Endothelial cell of umbilical vein (primary cell): ENCODE data around the gene SYNGAP1. TPM values are rescaled to one million over a fixed set of nuclear protein-coding genes. Genes with fewer than 3 reads are reported as not detected.

Source experiments
- BruUV-seq: library from RNA; stranded (reverse); fragments of 400-500 nt; replicated peaks from 2 replicates; lab custom pipeline; 2021; lab: Mats Ljungman, UMichigan
- CTCF ChIA-PET: fragments of 300-600, 350-600 bp; sonication (Branson Sonifier 250); formaldehyde crosslinking; loops from one replicate; lab custom pipeline; 2021; ENCODE audit warnings: antibody characterized with exemption, inconsistent platforms; lab: Charles Lee
- POLR2A ChIA-PET: fragments of 300-600, 350-600 bp; sonication (Branson Sonifier 250); formaldehyde crosslinking; loops from one replicate; lab custom pipeline; 2021; ENCODE audit warnings: antibody characterized with exemption, inconsistent platforms; lab: Charles Lee
- DNase-seq: peaks from one replicate; pipeline ENCODE4 v3.0.0-alpha.2; 2011; ENCODE audit warnings: low read depth, low spot score
- FAIRE-seq: peaks from 2 replicates; lab custom pipeline; 2011; peaks lifted over from hg19 to GRCh38; lab: Jason Lieb, UNC
- H2AFZ ChIP-seq: 2 replicates; pipeline ENCODE4 v1.6.0; 2012; ENCODE audit warnings: low read depth, low read length, control low read depth, inconsistent platforms
- H3K27ac ChIP-seq: 2 replicates; pipeline ENCODE4 v1.5.1; 2011; ENCODE audit warnings: low read depth, mild to moderate bottlenecking, control low read depth, low read length, moderate library complexity; ENCODE audit not compliant: insufficient read depth
- H3K27me3 ChIP-seq, 2 experiments: 2 replicates each; pipeline versions ENCODE4 v1.6.0 to v1.6.1; 2011; ENCODE audit warnings: low read length in 2 of 2, mixed read lengths in 1 of 2; ENCODE audit not compliant: control insufficient read depth in 2 of 2, insufficient read depth in 2 of 2
- H3K36me3 ChIP-seq, 2 experiments: 2 replicates in 1 of 2; 3 replicates in 1 of 2; pipeline ENCODE4 v1.5.1; 2011; ENCODE audit warnings: low read length in 2 of 2, mild to moderate bottlenecking in 1 of 2, moderate library complexity in 1 of 2; ENCODE audit not compliant: control insufficient read depth in 2 of 2, insufficient read depth in 2 of 2; ENCODE audit errors: extremely low read depth in 1 of 2
- H3K4me1 ChIP-seq: 3 replicates; pipeline ENCODE4 v1.5.1; 2011; ENCODE audit warnings: mild to moderate bottlenecking, low read length; ENCODE audit not compliant: control insufficient read depth, insufficient read depth; ENCODE audit errors: extremely low read depth
- H3K4me2 ChIP-seq: 2 replicates; pipeline ENCODE4 v1.6.1; 2011; ENCODE audit warnings: low read length, control low read depth, mixed read lengths; ENCODE audit not compliant: insufficient read depth
- H3K4me3 ChIP-seq, 3 experiments: fragments of 200-600 bp in 1 of 3; sonication (generic), shearing (Covaris generic) in 1 of 3; replicated peaks in 1 of 3; 2 replicates each; pipeline ENCODE4 v1.5.1; 2011 to 2016; ENCODE audit warnings: control low read depth in 3 of 3, low read length in 3 of 3, mild to moderate bottlenecking in 2 of 3, inconsistent platforms in 1 of 3, low read depth in 1 of 3, moderate library complexity in 1 of 3; ENCODE audit not compliant: insufficient read depth in 1 of 3
- H3K79me2 ChIP-seq: 2 replicates; pipeline ENCODE4 v1.6.0; 2012; ENCODE audit warnings: low read length, inconsistent platforms; ENCODE audit not compliant: control insufficient read depth, insufficient read depth
- H3K9ac ChIP-seq: replicated peaks from 2 replicates; pipeline ENCODE3; 2011; ENCODE audit warnings: low read length, control low read depth; ENCODE audit not compliant: insufficient read depth; ENCODE audit errors: extremely low read depth
- H3K9me1 ChIP-seq: replicated peaks from 3 replicates; pipeline ENCODE4 v1.6.0; 2011; ENCODE audit warnings: mild to moderate bottlenecking, low read length; ENCODE audit not compliant: control insufficient read depth, insufficient read depth; ENCODE audit errors: extremely low read depth
- H3K9me3 ChIP-seq: replicated peaks from 2 replicates; pipeline ENCODE4 v1.5.1; 2012; ENCODE audit warnings: low read length, inconsistent platforms; ENCODE audit not compliant: control insufficient read depth, insufficient read depth
- H4K20me1 ChIP-seq: replicated peaks from 2 replicates; pipeline ENCODE3; 2011; ENCODE audit warnings: mild to moderate bottlenecking, low read length; ENCODE audit not compliant: control insufficient read depth, insufficient read depth; ENCODE audit errors: extremely low read depth
- FOS ChIP-seq: IDR thresholded peaks from 2 replicates; pipeline ENCODE4 v1.6.1; 2011; ENCODE audit warnings: mild to moderate bottlenecking, low read length, moderate library complexity, borderline replicate concordance; ENCODE audit not compliant: insufficient read depth
- GATA2 ChIP-seq: IDR thresholded peaks from 2 replicates; pipeline ENCODE4 v1.7.0; 2011; ENCODE audit warnings: low read depth, mild to moderate bottlenecking, moderate library complexity, mixed read lengths, low read length; ENCODE audit not compliant: insufficient read length, insufficient read depth
- JUN ChIP-seq: IDR thresholded peaks from 2 replicates; pipeline ENCODE4 v1.6.1; 2011; ENCODE audit warnings: borderline replicate concordance, low read depth; ENCODE audit not compliant: insufficient read length, insufficient read depth
- MAX ChIP-seq: IDR thresholded peaks from 2 replicates; pipeline ENCODE4 v1.6.1; 2011; ENCODE audit not compliant: insufficient read depth, insufficient read length
- MYC ChIP-seq: IDR thresholded peaks from one replicate; pipeline ENCODE4 v1.6.1; 2011; ENCODE audit warnings: mild to moderate bottlenecking, low read depth, low read length
- POLR2A ChIP-seq: IDR thresholded peaks from 2 replicates; pipeline ENCODE4 v1.6.1; 2012; ENCODE audit warnings: low read depth, mild to moderate bottlenecking, control low read depth, low read length
- POLR2AphosphoS5 ChIP-seq: IDR thresholded peaks from 2 replicates; pipeline ENCODE4 v1.6.1; 2012; ENCODE audit warnings: low read depth, mild to moderate bottlenecking, control low read depth, low read length, moderate library complexity; ENCODE audit not compliant: insufficient read depth
- dilution Hi-C: fragments of 300-500 bp; cut with MboI; formaldehyde crosslinking; loops from one replicate; pipeline ENCODE4 v1.15.0; 2019; ENCODE audit warnings: low sequenced_read_pairs; ENCODE audit not compliant: extremely low pct_ligation_motif_present
- intact Hi-C: fragments of 100-400 bp; cut with micrococcal nuclease; formaldehyde crosslinking; loops from one replicate; pipeline ENCODE4 v1.10.0; 2022
- polyA plus RNA-seq, 4 experiments: library from polyadenylated mRNA; depleted of rRNA in 3 of 4; stranded (reverse) in 3 of 4; unstranded in 1 of 4; fragments of >200 nt; gene quantifications; 2 replicates each; pipeline versions ENCODE4 v1.2.1 to v1.2.3, GENCODE V29; 2011 to 2012; ENCODE audit warnings: missing spikeins in 1 of 4
- total RNA-seq: library from RNA; stranded (reverse); gene quantifications from 2 replicates; pipeline ENCODE4 v1.2.3, GENCODE V29; 2021

SYNGAP1 gene
- total and polyA plus RNA-seq, 2 donors (not counting 3 experiments of a cell fraction or from before 2014, with no cell fraction given): 7.3 to 15.1 TPM

- Histone ChIP-seq H3K9me3 (no peaks in the 10 kb centered on the region), H3K9me1 (no peaks in the 10 kb centered on the region), H3K27ac (no peak overlapping the region), H3K4me2 (no peak overlapping the region), H3K4me3 (no peak overlapping the region), H3K9ac (no peak overlapping the region), H2AFZ (no peak overlapping the region), H3K36me3 (no peaks in the 10 kb centered on the region), H4K20me1 (no peaks in the 10 kb centered on the region), H3K27me3 (no peaks in the 10 kb centered on the region), H3K4me1 (no peaks in the 10 kb centered on the region), H3K79me2 (no peaks in the 10 kb centered on the region)
- POLR2A ChIA-PET: interaction anchor here (0.5 kb wide), 1 partner anchor 175 kb away, joined by 7 read pairs; no protein-coding TSS in a partner anchor
- DNase-seq (no peak), FAIRE-seq (no peak)
- no TSS peak for BruUV-seq
- dilution Hi-C loops (no loop called here), intact Hi-C loops (no loop called here)
- TF ChIP-seq POLR2A (no peak), MYC (no peak), MAX (no peak), POLR2AphosphoS5 (no peak), JUN (no peak), FOS (no peak), GATA2 (no peak)
- CTCF ChIA-PET: no interaction called here
Measured at GRCh38 chr6:33380272-33380981, 39.4 kb upstream of the SYNGAP1 start.
